GM19351 (cell line): ENCODE measurements around the gene TFPI.
"Not testable (repeated sequence)": the region's sequence is repeated elsewhere in the genome, so short reads cannot be mapped to it uniquely, and the experiment has no call there.

Source experiments
- ATAC-seq: cut with Tn5 transposase; IDR thresholded peaks from one replicate; pipeline ENCODE4 v1.9.1; 2021; ENCODE audit warnings: mild to moderate bottlenecking, moderate library complexity; ENCODE audit not compliant: unreplicated experiment

Gene TFPI

GRCh38 chr2:187554704-187555082 is 458 bp upstream of the TFPI start:
- no peak for ATAC-seq

- peak; percentile 74 for ATAC-seq
Measured at GRCh38 chr2:187552828-187553681, 1.2 kb downstream of the TFPI start.

- ATAC-seq = no peak
Measured at GRCh38 chr2:187552381-187552780, 1.9 kb downstream of the TFPI start.

GRCh38 chr2:187550857-187551256 is 3.4 kb downstream of the TFPI start:
- no peak for ATAC-seq

- no peak for ATAC-seq
Measured at GRCh38 chr2:187549951-187550555, 4.2 kb downstream of the TFPI start.

- ATAC-seq = no peak
Measured at GRCh38 chr2:187549193-187549592, 5.0 kb downstream of the TFPI start.

- ATAC-seq = no peak
Measured at GRCh38 chr2:187548656-187549055, 5.6 kb downstream of the TFPI start.

- no peak for ATAC-seq
Measured at GRCh38 chr2:187547353-187547979, 6.8 kb downstream of the TFPI start.

GRCh38 chr2:187546762-187547333 is 7.4 kb downstream of the TFPI start:
- no peak for ATAC-seq

GRCh38 chr2:187545238-187545751 is 8.9 kb downstream of the TFPI start:
- ATAC-seq = no peak

GRCh38 chr2:187544371-187545080 is 9.7 kb downstream of the TFPI start:
- no peak for ATAC-seq

- no peak for ATAC-seq
Measured at GRCh38 chr2:187543488-187543887, 10.7 kb downstream of the TFPI start.

- no peak for ATAC-seq
Measured at GRCh38 chr2:187542123-187542522, 12.1 kb downstream of the TFPI start.

GRCh38 chr2:187541086-187542085 is 12.8 kb downstream of the TFPI start:
- no peak for ATAC-seq

GRCh38 chr2:187538222-187538621 is 16.0 kb downstream of the TFPI start:
- ATAC-seq = not testable (repeated sequence)

- ATAC-seq = not testable (repeated sequence)
Measured at GRCh38 chr2:187535381-187535780, 18.9 kb downstream of the TFPI start.

GRCh38 chr2:187532333-187533120 is 21.7 kb downstream of the TFPI start:
- ATAC-seq = no peak

GRCh38 chr2:187529977-187530721 is 24.1 kb downstream of the TFPI start:
- no peak for ATAC-seq
